Astrocyte (in vitro differentiated cells and primary cell): ENCODE results near the gene WTAP.

Experiments
- EZH2 ChIP-seq: IDR thresholded peaks from 2 replicates; pipeline ENCODE4 v1.6.1; 2012; ENCODE audit warnings: mild to moderate bottlenecking, low read length, inconsistent platforms; ENCODE audit not compliant: insufficient read depth
- TF ChIP-seq, protein P1 (sequence below): IDR thresholded peaks from 2 replicates; pipeline ENCODE4 v1.5.1; 2011; ENCODE audit warnings: low read depth, mild to moderate bottlenecking, inconsistent platforms, low read length, moderate library complexity; ENCODE audit not compliant: insufficient read depth

DNA sequence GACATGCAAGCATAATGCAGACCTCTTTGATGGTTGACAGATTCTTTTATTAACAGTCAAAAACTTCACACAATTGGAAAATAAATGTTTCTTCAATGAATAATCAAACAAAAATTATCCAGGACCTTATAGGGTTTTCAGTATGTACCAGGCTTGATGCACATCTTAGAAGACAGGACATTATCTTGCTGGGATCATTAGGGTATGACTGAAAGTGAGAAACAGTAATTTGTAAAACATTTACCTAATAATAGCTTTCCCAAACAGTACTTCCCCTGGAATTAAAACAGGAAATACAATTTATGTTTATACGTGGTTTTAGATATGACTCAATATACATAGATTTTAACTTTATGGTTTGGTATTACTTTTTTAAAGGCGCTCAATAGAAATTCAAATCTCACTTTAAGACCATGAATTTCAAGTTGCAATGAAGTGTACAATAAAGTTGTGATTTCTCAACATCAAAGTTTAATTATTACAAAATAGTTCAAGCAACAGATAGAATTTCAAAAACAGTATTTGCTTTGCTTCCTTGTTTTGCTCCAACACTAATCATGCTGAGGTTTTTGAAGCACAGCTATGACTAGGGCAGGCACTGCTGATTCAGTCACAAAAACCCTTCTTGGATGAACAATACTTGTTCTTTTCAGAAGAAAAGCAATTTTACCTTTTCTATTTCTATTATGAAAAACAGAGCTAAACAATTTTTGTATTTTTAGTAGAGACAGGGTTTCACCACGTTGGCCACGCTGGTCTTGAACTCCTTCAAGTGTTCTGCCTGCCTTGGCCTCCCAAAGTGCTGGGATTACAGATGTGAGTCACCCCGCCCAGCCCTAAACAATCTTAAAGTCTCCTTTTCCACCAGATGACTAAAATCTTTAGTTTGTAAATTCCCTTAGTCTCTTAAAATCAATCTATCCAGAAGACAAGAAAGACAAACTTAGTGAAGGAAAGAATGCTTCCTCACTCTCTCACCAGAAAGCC is 47.9 kb upstream of the WTAP start:
- TF ChIP-seq, protein P1, sequence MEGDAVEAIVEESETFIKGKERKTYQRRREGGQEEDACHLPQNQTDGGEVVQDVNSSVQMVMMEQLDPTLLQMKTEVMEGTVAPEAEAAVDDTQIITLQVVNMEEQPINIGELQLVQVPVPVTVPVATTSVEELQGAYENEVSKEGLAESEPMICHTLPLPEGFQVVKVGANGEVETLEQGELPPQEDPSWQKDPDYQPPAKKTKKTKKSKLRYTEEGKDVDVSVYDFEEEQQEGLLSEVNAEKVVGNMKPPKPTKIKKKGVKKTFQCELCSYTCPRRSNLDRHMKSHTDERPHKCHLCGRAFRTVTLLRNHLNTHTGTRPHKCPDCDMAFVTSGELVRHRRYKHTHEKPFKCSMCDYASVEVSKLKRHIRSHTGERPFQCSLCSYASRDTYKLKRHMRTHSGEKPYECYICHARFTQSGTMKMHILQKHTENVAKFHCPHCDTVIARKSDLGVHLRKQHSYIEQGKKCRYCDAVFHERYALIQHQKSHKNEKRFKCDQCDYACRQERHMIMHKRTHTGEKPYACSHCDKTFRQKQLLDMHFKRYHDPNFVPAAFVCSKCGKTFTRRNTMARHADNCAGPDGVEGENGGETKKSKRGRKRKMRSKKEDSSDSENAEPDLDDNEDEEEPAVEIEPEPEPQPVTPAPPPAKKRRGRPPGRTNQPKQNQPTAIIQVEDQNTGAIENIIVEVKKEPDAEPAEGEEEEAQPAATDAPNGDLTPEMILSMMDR: no peak
- TF ChIP-seq EZH2: no peak
